Measurements from ENCODE around the gene DACH1.

Gene DACH1

DNA sequence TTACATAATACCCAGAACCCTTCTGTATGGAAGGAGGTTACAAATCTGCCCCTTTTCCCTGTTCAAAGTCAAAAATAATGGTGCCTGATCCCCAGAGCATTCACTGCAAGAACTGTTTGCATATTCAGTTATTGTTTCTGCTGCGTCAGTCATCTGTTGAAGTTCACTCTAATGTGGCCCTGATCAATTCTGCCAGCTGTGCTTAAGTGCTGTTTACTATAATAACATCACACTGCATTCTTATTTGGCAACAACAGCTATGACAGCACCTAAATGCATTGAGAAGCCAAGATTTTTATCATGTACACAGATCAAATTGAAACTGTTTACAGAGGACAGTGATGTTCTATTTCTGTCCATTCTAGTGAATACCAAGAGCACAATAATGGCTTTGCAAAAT lies 115.9 kb downstream of the DACH1 start:
- CTCF ChIA-PET: no interaction called here
- POLR2A ChIA-PET: no interaction called here
- TF ChIP-seq ZFP3 (tag by site-specific recombination; IDR thresholded peaks at IDR 0.05; ENCODE audit: low read depth) (no peak), FEZF1 (tag by site-specific recombination; IDR thresholded peaks at IDR 0.05) (peak; percentile 37; the same call in 1 of the 2 replicates)
- Histone ChIP-seq H3K4me3 (ENCODE audit: low read depth, low read length) (no peak overlapping the region), H3K4me1 (ENCODE audit: control insufficient read depth, insufficient read depth, low read length) (no peaks in the 10 kb centered on the region), H3K36me3 (ENCODE audit: control insufficient read depth in 2 of 2, insufficient read depth in 1 of 2, low read length in 2 of 2) (no peaks in the 10 kb centered on the region), H3K27ac (ENCODE audit: extremely low read depth, low read depth, low read length) (no peak overlapping the region), H3K9me3 (ENCODE audit: control insufficient read depth, insufficient read depth, low read depth, low read length) (no peaks in the 10 kb centered on the region)

DNA sequence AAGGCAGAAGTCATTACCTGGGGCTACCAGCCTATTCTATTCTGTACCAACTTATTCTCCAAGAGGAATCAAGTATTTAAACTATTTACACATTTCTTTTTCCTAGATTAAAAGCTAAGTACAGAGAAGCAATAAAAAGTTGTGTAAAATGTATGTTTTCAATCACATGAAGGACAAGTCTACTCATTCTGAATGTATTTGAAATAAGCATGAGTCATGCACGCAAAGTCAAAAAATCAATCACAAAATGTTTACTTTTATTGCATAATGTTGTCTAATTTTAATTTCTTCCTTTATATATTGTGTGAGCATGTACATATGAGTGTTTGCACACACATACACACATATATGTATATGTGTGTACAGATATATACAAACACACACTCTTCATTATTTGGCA lies 136.7 kb downstream of the DACH1 start:
- Histone ChIP-seq H3K4me1 (ENCODE audit: control insufficient read depth, insufficient read depth, low read length) (no peaks in the 10 kb centered on the region), H3K36me3 (ENCODE audit: control insufficient read depth in 2 of 2, insufficient read depth in 1 of 2, low read length in 2 of 2) (no peaks in the 10 kb centered on the region), H3K27ac (ENCODE audit: extremely low read depth, low read depth, low read length) (no peak overlapping the region), H3K9me3 (ENCODE audit: control insufficient read depth, insufficient read depth, low read depth, low read length) (no peaks in the 10 kb centered on the region), H3K4me3 (ENCODE audit: low read depth, low read length) (no peak overlapping the region)
- ChIA-PET CTCF (interaction anchor here (0.6 kb wide), 1 partner anchor 380 kb away, joined by 3 read pairs; no protein-coding TSS in a partner anchor), POLR2A (no interaction called here)
- TF ChIP-seq, protein P1, sequence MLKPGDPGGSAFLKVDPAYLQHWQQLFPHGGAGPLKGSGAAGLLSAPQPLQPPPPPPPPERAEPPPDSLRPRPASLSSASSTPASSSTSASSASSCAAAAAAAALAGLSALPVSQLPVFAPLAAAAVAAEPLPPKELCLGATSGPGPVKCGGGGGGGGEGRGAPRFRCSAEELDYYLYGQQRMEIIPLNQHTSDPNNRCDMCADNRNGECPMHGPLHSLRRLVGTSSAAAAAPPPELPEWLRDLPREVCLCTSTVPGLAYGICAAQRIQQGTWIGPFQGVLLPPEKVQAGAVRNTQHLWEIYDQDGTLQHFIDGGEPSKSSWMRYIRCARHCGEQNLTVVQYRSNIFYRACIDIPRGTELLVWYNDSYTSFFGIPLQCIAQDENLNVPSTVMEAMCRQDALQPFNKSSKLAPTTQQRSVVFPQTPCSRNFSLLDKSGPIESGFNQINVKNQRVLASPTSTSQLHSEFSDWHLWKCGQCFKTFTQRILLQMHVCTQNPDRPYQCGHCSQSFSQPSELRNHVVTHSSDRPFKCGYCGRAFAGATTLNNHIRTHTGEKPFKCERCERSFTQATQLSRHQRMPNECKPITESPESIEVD (tag by site-specific recombination; IDR thresholded peaks at IDR 0.05): peak; percentile 55
- TF ChIP-seq, protein P2, sequence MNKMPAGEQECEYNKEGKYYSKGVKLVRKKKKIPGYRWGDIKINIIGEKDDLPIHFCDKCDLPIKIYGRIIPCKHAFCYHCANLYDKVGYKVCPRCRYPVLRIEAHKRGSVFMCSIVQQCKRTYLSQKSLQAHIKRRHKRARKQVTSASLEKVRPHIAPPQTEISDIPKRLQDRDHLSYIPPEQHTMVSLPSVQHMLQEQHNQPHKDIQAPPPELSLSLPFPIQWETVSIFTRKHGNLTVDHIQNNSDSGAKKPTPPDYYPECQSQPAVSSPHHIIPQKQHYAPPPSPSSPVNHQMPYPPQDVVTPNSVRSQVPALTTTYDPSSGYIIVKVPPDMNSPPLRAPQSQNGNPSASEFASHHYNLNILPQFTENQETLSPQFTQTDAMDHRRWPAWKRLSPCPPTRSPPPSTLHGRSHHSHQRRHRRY (tag by site-specific recombination; IDR thresholded peaks at IDR 0.05): no peak

DNA sequence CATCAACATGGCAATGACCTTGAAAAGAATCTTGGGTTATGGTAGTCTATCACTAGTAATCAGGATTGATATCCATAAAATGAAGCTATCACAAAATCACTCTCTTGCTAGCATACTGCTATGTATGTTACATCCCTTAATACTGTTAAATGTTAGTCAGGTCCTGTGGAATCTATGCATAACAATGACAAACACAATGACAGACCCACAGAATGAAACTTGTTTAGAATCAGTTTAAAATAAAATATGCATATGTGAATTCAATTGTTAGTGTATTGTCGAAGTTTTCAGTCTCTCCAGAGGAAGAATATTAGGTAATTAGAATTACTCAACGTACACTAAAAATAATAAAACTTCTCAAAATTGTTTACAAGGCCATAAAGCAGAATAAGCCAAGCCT lies 137.6 kb downstream of the DACH1 start:
- no peaks in the 10 kb centered on the region for H3K36me3 ChIP-seq (ENCODE audit: control insufficient read depth in 2 of 2, insufficient read depth in 1 of 2, low read length in 2 of 2)
- no peaks in the 10 kb centered on the region for H3K9me3 ChIP-seq (ENCODE audit: control insufficient read depth, insufficient read depth, low read depth, low read length)
- ChIA-PET POLR2A (no interaction called here), CTCF (no interaction called here)
- H3K4me1 ChIP-seq (ENCODE audit: control insufficient read depth, insufficient read depth, low read length): no peaks in the 10 kb centered on the region
- TF ChIP-seq OVOL3 (tag by site-specific recombination; IDR thresholded peaks at IDR 0.05) (no peak), ZNF157 (tag by site-specific recombination; IDR thresholded peaks at IDR 0.05) (no peak), ZNF24 (tag by site-specific recombination; IDR thresholded peaks at IDR 0.05) (no peak), ZNF521 (tag by site-specific recombination; IDR thresholded peaks at IDR 0.05) (no peak), HOXD13 (CRISPR knock-in tag; IDR thresholded peaks at IDR 0.05; ENCODE audit: borderline replicate concordance) (no peak), GLI4 (tag by site-specific recombination; IDR thresholded peaks at IDR 0.05) (no peak), WT1 (tag by site-specific recombination; IDR thresholded peaks at IDR 0.05) (no peak)
- TF ChIP-seq, protein P1 (tag by site-specific recombination; IDR thresholded peaks at IDR 0.05): no peak
- no peak overlapping the region for H3K27ac ChIP-seq (ENCODE audit: extremely low read depth, low read depth, low read length)
- no peak overlapping the region for H3K4me3 ChIP-seq (ENCODE audit: low read depth, low read length)

DNA sequence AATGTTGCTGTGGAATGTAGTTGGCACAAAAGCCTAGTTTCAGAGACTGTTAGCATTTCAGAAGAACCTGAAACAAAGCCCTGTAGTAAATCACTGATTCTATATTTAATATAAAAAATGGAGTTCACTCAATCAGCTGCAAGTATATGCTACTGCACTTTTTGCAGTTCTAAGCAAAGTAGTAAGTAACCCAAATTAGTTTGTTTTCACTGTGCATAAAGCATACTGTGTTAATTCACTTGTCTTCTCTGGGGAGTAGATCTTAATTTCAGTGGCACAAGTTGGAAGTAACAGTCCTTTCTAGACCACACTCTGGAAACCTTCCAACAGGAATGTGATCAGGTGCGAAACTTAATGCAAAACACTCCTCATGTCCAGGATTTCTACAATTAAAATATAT lies 139.3 kb downstream of the DACH1 start:
- H3K4me3 ChIP-seq (ENCODE audit: low read depth, low read length): no peak overlapping the region
- TF ChIP-seq ZNF776 (tag by site-specific recombination; IDR thresholded peaks at IDR 0.05; ENCODE audit: borderline replicate concordance) (no peak), KLF10 (tag by site-specific recombination; IDR thresholded peaks at IDR 0.05) (no peak)
- TF ChIP-seq, protein P3, sequence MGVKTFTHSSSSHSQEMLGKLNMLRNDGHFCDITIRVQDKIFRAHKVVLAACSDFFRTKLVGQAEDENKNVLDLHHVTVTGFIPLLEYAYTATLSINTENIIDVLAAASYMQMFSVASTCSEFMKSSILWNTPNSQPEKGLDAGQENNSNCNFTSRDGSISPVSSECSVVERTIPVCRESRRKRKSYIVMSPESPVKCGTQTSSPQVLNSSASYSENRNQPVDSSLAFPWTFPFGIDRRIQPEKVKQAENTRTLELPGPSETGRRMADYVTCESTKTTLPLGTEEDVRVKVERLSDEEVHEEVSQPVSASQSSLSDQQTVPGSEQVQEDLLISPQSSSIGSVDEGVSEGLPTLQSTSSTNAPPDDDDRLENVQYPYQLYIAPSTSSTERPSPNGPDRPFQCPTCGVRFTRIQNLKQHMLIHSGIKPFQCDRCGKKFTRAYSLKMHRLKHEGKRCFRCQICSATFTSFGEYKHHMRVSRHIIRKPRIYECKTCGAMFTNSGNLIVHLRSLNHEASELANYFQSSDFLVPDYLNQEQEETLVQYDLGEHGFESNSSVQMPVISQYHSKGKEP (tag by site-specific recombination; IDR thresholded peaks at IDR 0.05): peak; percentile 66; the same call in 1 of the 2 replicates
- H3K4me1 ChIP-seq (ENCODE audit: control insufficient read depth, insufficient read depth, low read length): no peaks in the 10 kb centered on the region
- H3K9me3 ChIP-seq (ENCODE audit: control insufficient read depth, insufficient read depth, low read depth, low read length): no peaks in the 10 kb centered on the region
- H3K27ac ChIP-seq (ENCODE audit: extremely low read depth, low read depth, low read length): no peak overlapping the region
- ChIA-PET CTCF (no interaction called here), POLR2A (no interaction called here)
- H3K36me3 ChIP-seq (ENCODE audit: control insufficient read depth in 2 of 2, insufficient read depth in 1 of 2, low read length in 2 of 2): no peaks in the 10 kb centered on the region
